HG02610 (cell line): ENCODE results near the gene GALNTL6.
A peak's percentile ranks its signal among the peaks of the same experiment; 100 is the strongest.
"Not testable (repeated sequence)": the region's sequence is repeated elsewhere in the genome, so short reads cannot be mapped to it uniquely, and the experiment has no call there.

Experiments used
- ATAC-seq: cut with Tn5 transposase; IDR thresholded peaks from one replicate; pipeline ENCODE4 v1.9.1; 2021; ENCODE audit warnings: mild to moderate bottlenecking, moderate library complexity; ENCODE audit not compliant: unreplicated experiment

The GALNTL6 gene

GRCh38 chr4:172709376-172709775, 896.2 kb downstream of the GALNTL6 start:
- no peak for ATAC-seq

DNA sequence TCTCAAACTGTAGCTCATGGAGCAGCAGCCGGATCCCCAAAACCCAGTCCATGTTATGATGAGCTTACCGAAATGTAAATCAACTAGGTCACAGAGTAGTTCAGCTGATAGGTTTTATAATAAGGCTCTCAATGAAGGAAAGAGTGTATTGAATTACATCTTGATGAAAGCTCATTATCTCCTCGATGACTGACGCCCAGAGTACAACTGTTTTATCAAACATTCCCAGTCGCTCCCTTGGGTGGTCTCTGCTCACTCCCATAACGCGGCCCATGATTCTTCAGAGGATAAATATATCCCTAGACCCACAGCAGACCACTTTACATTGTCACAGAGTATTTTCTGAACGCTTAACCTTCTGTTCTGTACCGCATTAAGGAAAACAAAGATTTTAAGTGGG, 903.1 kb downstream of the GALNTL6 start:
- ATAC-seq, result no peak

GRCh38 chr4:172721659-172722058, 908.5 kb downstream of the GALNTL6 start:
- no peak for ATAC-seq

DNA sequence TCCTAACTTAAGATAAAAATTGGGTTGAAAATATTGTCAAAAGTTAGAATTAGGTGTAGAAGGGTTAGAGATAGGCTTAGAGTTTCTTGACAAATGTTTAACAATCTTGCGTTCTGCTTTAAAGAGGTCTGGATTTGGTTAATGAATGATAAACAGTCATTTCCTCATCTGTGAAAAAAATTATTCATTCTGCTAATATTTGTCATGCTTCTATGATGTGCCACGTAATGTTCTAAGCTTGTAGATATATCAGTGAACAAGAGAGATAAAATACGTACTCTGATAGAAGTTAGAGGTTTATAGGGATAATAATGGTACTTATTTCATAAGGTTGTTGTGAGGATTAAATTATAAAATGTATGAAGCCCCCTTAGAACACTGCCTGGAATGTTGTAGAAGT, 912.4 kb downstream of the GALNTL6 start:
- no peak for ATAC-seq

DNA sequence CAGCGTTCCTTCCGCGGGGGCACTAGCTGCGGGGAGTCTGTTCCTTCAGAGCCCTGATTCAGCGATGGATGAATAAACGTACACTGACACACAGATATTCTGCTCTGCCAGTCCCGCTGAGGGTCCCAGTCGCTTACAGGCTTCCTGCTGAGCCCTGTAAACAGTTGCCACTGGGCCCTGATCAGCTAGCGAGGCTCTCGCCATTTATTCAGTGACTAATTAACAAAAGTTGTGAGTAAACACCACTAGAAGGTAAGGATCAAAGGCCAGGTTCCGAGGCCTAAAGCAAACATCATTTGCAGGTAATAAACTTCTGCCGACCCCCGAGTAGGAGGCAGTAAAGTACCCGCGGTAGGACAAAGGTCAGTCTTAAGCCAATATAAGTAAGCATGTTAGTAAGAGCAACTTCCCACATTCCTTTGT, 912.8 kb downstream of the GALNTL6 start:
- no peak for ATAC-seq

GRCh38 chr4:172727631-172728030, 914.4 kb downstream of the GALNTL6 start:
- no peak for ATAC-seq

DNA sequence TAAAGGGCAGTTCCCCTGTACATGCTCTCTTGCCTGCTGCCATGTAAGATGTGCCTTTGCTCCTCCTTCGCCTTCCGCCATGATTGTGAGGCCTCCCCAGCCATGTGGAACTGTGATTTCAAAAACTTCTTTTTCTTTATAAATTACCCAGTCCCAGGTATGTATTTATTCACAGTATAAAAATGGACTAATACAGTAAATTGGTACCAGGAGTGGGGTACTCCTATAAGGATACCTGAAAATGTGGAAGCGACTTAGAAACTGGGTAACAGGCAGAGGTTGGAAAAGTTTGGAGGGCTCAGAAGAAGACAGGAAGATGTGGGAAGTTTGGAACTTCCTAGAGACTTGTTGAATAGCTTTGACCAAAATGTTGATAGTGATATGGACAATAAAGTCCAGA, 920.4 kb downstream of the GALNTL6 start:
- not testable (repeated sequence) for ATAC-seq

- ATAC-seq, result no peak
Measured at GRCh38 chr4:172734555-172734954, 921.4 kb downstream of the GALNTL6 start.

- no peak for ATAC-seq
Measured at GRCh38 chr4:172736046-172736445, 922.8 kb downstream of the GALNTL6 start.

DNA sequence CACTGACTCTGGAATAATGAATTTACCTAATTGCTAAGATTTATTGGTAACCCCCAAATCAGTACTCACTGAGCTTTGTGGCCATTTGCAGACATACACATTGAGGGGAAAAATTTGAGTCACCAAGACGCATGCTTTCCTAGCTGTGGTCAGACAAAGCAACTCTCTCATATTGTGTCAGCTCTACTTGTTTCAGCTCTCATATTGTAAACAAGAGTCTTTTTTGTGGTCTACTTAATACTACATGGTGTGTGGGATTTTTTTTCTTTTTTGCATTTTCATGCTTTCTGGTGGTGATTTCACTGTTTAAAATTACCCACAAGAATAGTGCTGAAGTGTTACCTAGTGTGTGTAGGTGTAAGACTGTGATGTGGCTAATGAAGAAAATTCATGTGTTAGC, 927.2 kb downstream of the GALNTL6 start:
- ATAC-seq, result peak; percentile 99

GRCh38 chr4:172750910-172751309, 937.7 kb downstream of the GALNTL6 start:
- peak; percentile 100 for ATAC-seq

GRCh38 chr4:172751550-172751949, 938.3 kb downstream of the GALNTL6 start:
- ATAC-seq, result peak; percentile 0

GRCh38 chr4:172758586-172759340, 945.6 kb downstream of the GALNTL6 start:
- no peak for ATAC-seq

GRCh38 chr4:172760512-172760911, 947.3 kb downstream of the GALNTL6 start:
- no peak for ATAC-seq

DNA sequence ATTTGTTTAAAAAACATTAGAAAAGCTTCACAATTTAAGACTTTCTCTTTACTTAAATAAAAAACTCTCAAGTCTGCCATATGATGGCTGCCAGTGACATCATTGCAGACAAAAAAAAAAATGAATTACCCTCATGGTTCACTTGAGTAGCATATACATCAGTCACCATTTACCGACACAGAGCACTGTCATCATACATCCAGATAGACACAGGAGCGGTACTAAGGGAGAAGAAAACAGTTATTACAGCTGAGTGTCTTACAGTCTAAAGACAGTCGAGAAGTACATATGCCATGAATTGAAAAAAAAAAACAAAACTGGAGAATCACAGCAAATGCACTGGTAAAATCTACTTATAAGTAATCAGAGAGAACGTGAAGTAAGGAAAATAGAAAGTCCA, 949.7 kb downstream of the GALNTL6 start:
- ATAC-seq, result no peak

DNA sequence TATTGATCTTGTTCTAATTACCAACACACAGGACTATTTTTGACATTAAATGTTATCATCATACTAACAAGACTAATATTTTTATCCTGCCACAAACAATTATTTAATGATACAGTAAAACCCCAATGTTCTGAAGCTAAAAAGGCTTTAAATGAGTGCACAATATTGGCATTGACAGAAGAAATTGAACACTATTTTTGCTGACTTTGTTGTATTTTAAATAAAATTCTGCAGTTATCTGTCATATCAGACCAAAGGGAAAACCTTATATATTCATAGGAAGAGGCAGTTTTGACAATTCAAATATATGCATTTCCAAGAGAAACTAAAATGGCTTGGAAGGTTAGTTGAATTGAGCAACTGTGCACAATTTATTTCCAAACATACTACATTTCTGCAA, 957.6 kb downstream of the GALNTL6 start:
- ATAC-seq, result no peak

GRCh38 chr4:172772781-172773180, 959.6 kb downstream of the GALNTL6 start:
- ATAC-seq, result no peak

GRCh38 chr4:172776203-172776861, 963.1 kb downstream of the GALNTL6 start:
- ATAC-seq, result no peak

DNA sequence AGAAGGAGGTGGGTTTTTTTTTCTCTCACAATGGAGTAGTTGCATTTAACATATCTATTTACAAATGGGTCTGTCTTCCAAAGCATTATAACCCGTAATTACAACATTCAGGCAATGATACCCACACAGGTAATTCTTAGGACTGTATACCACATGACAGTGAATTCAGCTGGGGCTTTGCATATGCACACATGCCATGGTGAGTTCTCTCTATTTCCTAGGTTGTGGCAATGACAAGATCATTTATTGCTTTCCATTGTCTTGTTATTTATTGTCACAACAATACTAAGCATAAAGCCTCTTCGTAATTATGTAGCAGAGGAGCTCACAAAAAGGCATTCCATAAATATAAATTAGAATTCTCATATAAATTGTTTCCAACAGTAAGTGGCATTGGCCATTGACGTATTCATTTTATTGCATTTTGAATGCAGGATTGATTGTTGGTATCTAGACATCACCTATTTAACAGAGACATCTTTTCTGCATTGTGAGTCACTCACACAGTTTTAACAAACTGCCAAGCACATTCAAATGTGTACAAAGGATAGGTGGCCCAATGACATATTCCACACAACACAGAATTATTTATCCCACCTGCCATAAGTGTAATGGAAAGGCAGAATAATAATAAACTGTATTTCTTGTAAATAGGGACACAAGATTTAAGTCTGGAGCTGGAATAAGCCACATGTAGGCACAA, 964.7 kb downstream of the GALNTL6 start:
- ATAC-seq, result no peak

GRCh38 chr4:172778583-172778982, 965.4 kb downstream of the GALNTL6 start:
- ATAC-seq, result no peak

GRCh38 chr4:172780566-172781081, 967.4 kb downstream of the GALNTL6 start:
- no peak for ATAC-seq

DNA sequence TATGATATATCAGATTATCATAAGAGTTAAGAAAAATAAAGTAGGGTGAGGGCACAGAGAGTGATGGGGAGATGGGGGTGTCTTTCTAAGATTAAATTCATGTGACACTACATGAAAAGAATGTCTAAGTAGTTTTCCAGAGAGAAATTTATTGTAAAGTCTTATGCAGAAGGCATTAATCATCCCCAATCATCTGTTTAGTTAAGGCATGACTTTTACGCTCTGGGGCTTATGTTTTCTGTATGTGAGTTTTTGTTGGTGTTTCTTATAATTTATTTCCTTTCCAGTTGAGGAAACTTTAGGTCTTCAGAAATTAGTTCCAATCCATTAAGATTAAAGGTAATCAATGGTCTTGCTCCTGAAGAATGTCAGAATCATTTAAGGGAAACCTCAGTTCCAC, 972.4 kb downstream of the GALNTL6 start:
- ATAC-seq, result no peak
